Mesothelial cell of epicardium (in vitro differentiated cells): Measurements from ENCODE around the gene INF2. TPM values are rescaled to one million over a fixed set of nuclear protein-coding genes. Genes with fewer than 3 reads are reported as not detected.

Experiments
- DNase-seq, 2 experiments: peaks; one replicate each; pipeline ENCODE4 v3.0.0; 2021; ENCODE audit warnings: low spot score in 2 of 2; ENCODE audit not compliant: unreplicated experiment in 2 of 2
- H3K27ac Mint-ChIP-seq: 2 replicates; pipeline ENCODE4 v1.8.0; 2021; ENCODE audit warnings: mixed read lengths
- H3K27me3 Mint-ChIP-seq: 2 replicates; pipeline ENCODE4 v1.8.0; 2021; ENCODE audit warnings: low read depth, mixed read lengths
- H3K36me3 Mint-ChIP-seq: 2 replicates; pipeline ENCODE4 v1.8.0; 2021; ENCODE audit warnings: mixed read lengths
- H3K4me1 Mint-ChIP-seq: 2 replicates; pipeline ENCODE4 v1.8.0; 2021; ENCODE audit warnings: mixed read lengths
- H3K4me3 Mint-ChIP-seq: 2 replicates; pipeline ENCODE4 v1.8.0; 2021; ENCODE audit warnings: mild to moderate bottlenecking, moderate library complexity, mixed read lengths
- H3K9me3 Mint-ChIP-seq: 2 replicates; pipeline ENCODE4 v1.8.0; 2021; ENCODE audit warnings: mixed read lengths
- CTCF ChIP-seq: fragments of 200-600 bp; sonication (generic); IDR thresholded peaks from one replicate; pipeline ENCODE4 v1.5.0; 2021; ENCODE audit warnings: antibody characterized with exemption; ENCODE audit not compliant: unreplicated experiment
- total RNA-seq: library from RNA; stranded (reverse); gene quantifications from 3 replicates; pipeline ENCODE4 v1.2.1, GENCODE V29; 2021

INF2 gene
- total RNA-seq, 1 donor from 2014 or later: 92.8 TPM

DNA sequence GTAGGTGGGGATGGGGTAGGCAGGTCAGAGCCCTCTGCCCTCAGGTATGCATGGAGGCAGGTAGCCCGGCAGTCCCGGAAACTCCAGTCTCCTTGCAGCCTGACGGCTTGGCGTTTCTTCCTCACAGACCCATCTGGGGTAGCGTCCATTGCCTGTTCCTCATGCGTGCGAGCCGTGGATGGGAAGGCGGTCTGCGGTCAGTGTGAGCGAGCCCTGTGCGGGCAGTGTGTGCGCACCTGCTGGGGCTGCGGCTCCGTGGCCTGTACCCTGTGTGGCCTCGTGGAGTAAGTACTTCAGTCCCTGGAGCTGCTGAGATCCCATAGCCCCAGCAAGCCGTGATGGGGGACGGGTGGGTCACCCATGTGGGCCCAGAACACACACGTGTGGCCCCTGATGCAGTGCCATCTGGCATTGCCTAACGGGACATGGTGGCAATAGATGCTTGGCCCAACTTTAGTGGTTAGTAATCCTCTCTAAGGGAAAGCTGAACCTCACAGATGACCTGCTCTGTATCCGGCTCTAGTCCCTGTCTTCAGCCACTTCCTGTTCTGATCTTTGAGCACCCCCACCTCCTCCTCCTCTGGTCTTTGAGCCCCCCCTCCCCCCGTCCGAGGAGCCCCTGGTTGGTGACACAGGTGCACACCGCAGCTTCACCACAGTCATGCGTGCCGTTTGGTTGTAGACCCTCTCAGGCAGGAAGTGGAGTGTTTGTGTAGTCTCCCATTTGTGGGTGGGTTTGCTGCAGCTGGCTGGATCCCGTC is 67.2 kb downstream of the INF2 start:
- Mint-ChIP-seq H3K4me1 (peaks cover 10% of the 10 kb centered on the region), H3K27ac (no peak overlapping the region), H3K4me3 (no peak overlapping the region), H3K36me3 (peaks cover 13% of the 10 kb centered on the region), H3K9me3 (no peaks in the 10 kb centered on the region), H3K27me3 (no peaks in the 10 kb centered on the region)
- DNase-seq: no peak
- TF ChIP-seq CTCF: no peak

DNA sequence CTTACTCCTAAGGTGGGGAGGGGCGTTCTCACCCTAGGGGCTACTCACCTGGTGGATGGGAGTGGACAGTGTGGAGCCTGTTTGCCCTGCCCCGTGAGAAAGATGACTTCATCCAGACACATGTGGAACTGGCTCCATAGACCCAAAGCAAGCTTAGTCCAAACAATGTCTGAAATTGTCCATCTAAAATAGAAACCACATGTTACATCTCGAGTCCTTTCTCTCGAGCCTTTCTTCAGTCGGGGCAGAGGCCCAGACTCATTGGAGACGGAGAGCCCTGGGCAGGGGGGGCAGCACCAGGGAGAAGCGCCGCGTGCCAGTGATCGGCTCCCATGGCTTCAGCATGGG is 67.8 kb downstream of the INF2 start:
- no peak overlapping the region for H3K27ac Mint-ChIP-seq
- no peaks in the 10 kb centered on the region for H3K27me3 Mint-ChIP-seq
- H3K4me3 Mint-ChIP-seq: no peak overlapping the region
- peaks cover 3% of the 10 kb centered on the region for H3K9me3 Mint-ChIP-seq
- DNase-seq: no peak
- H3K4me1 Mint-ChIP-seq: peaks cover 10% of the 10 kb centered on the region
- no peak for TF ChIP-seq CTCF
- peaks cover 17% of the 10 kb centered on the region for H3K36me3 Mint-ChIP-seq

DNA sequence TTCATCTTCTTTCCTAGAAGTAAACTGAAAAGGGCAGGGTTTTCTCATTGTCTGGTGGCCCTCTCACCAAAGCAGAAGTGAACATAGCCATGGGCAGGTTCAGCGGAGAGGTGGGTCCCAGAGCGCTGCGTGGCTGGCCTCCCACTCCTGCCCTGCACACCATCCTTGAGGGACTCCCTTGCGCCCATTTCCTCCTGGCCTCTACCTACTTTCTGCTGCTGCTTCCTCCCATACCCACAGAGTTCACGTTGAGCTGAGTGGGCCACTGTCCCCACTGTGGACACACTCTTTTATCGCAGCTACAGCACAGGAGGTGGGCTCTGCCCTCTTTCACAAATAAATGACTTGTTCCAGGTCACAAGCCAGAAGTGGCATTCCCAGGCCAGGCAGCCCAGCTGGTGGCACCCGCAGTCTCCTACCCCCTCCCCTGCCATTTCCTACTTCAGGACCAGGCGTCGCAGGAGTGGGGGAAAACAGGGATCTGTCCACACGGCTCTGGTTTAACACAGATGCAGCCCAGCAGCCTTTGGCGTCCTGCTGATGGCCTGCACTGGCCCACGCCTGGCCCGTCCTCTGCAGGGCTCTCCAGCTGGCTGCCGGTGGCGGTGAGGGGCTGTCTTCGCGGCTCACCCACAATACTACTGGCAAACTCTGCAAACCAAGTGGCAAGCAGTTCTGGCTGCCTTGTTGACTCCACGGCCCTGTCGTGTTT is 68.4 kb downstream of the INF2 start:
- Mint-ChIP-seq H3K9me3 (peaks cover 5% of the 10 kb centered on the region), H3K36me3 (peaks cover 20% of the 10 kb centered on the region), H3K27ac (no peak overlapping the region), H3K4me3 (no peak overlapping the region), H3K4me1 (peaks cover 10% of the 10 kb centered on the region), H3K27me3 (no peaks in the 10 kb centered on the region)
- TF ChIP-seq CTCF: no peak
- no peak for DNase-seq

- Mint-ChIP-seq H3K4me3 (no peak overlapping the region), H3K27ac (no peak overlapping the region), H3K9me3 (peaks cover 5% of the 10 kb centered on the region), H3K27me3 (no peaks in the 10 kb centered on the region), H3K4me1 (peaks cover 2% of the 10 kb centered on the region), H3K36me3 (peaks cover 24% of the 10 kb centered on the region)
- TF ChIP-seq CTCF: no peak
- DNase-seq: no peak
Observed at GRCh38 chr14:104758981-104759969, 69.9 kb downstream of the INF2 start.

GRCh38 chr14:104765517-104765916 is 76.1 kb downstream of the INF2 start:
- no peak overlapping the region for H3K27ac Mint-ChIP-seq
- no peak for TF ChIP-seq CTCF
- no peaks in the 10 kb centered on the region for H3K27me3 Mint-ChIP-seq
- peaks cover 19% of the 10 kb centered on the region for H3K4me1 Mint-ChIP-seq
- no peak overlapping the region for H3K4me3 Mint-ChIP-seq
- no peak for DNase-seq
- H3K36me3 Mint-ChIP-seq: peaks cover 37% of the 10 kb centered on the region
- peaks cover 17% of the 10 kb centered on the region for H3K9me3 Mint-ChIP-seq
